ENCODE measurements around the gene LRIT1. TPM values are rescaled to one million over a fixed set of nuclear protein-coding genes. Genes with fewer than 3 reads are reported as not detected.
"Not testable (repeated sequence)": the region's sequence is repeated elsewhere in the genome, so short reads cannot be mapped to it uniquely, and the experiment has no call there.

The LRIT1 gene
- polyA plus RNA-seq (ENCODE audit: insufficient read length in 10 of 10) = not detected
- long read RNA-seq, donor 1 = 0 reads
- long read RNA-seq, donor 2 = 0 reads
- long read RNA-seq, donor 3 = 0 reads
- long read RNA-seq, donor 4 = 0 reads
- long read RNA-seq, donor 5 = 0 reads
- long read RNA-seq, donor 6 = 0 reads
- long read RNA-seq, donor 7 = 0 reads
- long read RNA-seq, donor 8 = 0 reads
- long read RNA-seq, donor 9 = 0 reads

GRCh38 chr10:84241185-84241790, at the start of gene LRIT1:
TSS of gene LRIT1 (minus strand) at chr10:84241546. CDS start at chr10:84241439, 107 bp downstream.
- DNase-seq = no peak

GRCh38 chr10:84290235-84290634, 48.9 kb upstream of the LRIT1 start:
- DNase-seq = no peak

GRCh38 chr10:84289521-84290200, 48.3 kb upstream of the LRIT1 start:
- no peak for DNase-seq

- DNase-seq = no peak
Measured at GRCh38 chr10:84288151-84288550, 46.8 kb upstream of the LRIT1 start.

- DNase-seq = no peak
Measured at GRCh38 chr10:84286695-84287094, 45.3 kb upstream of the LRIT1 start.

GRCh38 chr10:84279876-84280475, 38.6 kb upstream of the LRIT1 start:
- not testable (repeated sequence) for DNase-seq

- no peak for DNase-seq
Measured at GRCh38 chr10:84270708-84271107, 29.4 kb upstream of the LRIT1 start.

GRCh38 chr10:84269773-84270172, 28.4 kb upstream of the LRIT1 start:
- DNase-seq = peak in 1 of 3 donors; percentile 51

GRCh38 chr10:84269162-84269561, 27.8 kb upstream of the LRIT1 start:
- DNase-seq = no peak

- DNase-seq = no peak
Measured at GRCh38 chr10:84267503-84268126, 26.3 kb upstream of the LRIT1 start.

- DNase-seq = peak; percentile 30 to 59 (median 35)
Measured at GRCh38 chr10:84265418-84265817, 24.1 kb upstream of the LRIT1 start.

GRCh38 chr10:84264611-84265141, 23.3 kb upstream of the LRIT1 start:
- peak; percentile 30 to 75 (median 56) for DNase-seq

GRCh38 chr10:84263716-84264115, 22.4 kb upstream of the LRIT1 start:
- DNase-seq = no peak

- no peak for DNase-seq
Measured at GRCh38 chr10:84262190-84262956, 21.0 kb upstream of the LRIT1 start.

- no peak for DNase-seq
Measured at GRCh38 chr10:84261236-84261915, 20.0 kb upstream of the LRIT1 start.

- no peak for DNase-seq
Measured at GRCh38 chr10:84258034-84258695, 16.8 kb upstream of the LRIT1 start.

GRCh38 chr10:84257343-84258020, 16.1 kb upstream of the LRIT1 start:
- DNase-seq = no peak

- DNase-seq = peak; percentile 11 to 58 (median 46)
Measured at GRCh38 chr10:84256510-84257342, 15.4 kb upstream of the LRIT1 start.
